Activated CD4-positive, alpha-beta T cell treated with anti-CD3 and anti-CD28 coated beads for 48 hours (primary cell): Measurements from ENCODE around the gene DNMT3A.
"Not testable (repeated sequence)": the region's sequence is repeated elsewhere in the genome, so short reads cannot be mapped to it uniquely, and the experiment has no call there.

Experiments used
- DNase-seq: peaks from one replicate; pipeline ENCODE4 v3.0.0-alpha.2; 2020

Gene DNMT3A

DNA sequence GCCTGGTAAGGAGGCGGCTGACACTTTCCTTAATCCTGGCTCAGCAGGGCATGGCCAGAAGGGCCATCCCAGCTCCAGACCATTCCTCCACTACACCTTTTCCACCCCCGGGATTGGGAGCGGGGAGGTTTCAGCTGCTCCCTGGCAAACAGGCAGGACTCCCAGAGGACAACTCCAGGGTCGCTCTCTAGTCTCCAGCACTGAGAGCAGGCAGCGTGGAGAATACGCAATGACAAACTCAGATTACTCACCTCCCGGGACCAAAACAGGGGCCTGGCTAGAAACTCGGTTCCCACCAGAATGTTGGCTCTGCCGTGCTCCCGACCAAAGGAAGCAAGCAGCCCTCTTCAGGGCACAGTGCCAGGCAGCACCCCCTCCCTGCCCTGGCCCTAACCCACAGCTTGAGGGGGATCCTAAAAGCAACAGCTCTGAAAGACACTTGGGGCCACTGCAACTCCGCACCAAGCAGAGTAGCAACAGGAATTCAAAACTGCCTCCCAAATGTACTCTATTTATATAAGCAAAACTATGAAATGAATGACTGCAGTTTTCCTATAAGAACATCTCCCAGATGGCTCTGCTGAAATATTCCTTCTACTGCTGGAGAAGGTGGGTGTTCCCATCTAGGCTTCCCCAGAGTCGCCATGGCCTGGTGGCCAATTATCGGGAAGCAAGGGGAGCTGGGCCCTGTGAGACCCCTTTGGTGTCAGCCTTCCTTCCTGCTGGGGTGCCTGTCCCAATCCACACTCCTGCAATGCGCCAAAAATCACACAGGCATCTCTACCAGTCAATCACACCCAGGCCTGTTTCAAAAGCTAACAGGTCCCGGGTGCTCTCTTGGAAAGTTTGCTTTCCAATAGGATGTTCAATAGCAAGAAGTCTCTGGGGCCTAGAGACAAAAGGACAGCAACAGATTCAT, 112.2 kb downstream of the DNMT3A start:
- no peak for DNase-seq

DNA sequence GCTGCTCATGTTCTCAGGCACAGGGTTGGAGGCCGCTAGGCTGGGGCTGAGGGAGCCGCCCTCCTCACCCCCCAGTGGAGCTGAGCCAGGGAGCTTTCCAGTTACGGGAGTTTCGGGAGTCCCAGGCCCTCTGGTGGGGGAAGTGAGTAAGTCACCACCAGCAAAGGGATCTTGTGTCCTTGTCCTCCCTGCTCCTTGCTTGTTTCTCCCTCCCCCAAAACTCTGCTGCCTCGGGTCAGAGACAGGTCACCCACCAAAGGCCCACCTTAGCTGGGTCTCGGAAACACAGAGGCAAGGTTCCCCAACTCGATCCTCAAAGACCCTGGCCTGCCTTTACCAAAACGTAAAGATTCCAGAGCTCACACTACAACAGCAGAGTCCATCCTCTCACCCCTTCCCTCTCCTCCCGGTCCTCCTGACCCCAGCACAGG, 112.9 kb downstream of the DNMT3A start:
- DNase-seq = peak; percentile 47

DNA sequence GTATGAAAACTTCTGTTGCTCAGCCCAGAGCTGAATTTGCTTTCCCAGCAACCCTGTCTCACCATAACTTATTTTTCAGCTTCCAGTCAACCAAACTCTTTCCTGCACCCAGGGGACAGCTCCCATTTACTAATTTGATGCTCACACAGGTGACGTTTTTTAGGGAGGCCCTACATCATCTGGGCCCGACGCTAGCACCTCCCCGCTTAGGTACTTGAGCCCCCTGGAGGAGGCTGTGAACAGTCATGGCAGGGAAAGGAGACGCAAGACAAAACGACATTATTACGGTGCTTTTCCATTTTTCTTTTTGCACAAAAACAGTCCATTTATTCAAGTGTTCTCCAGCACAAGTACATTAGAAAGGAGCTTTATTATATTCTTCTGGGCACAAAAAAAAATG, 114.1 kb downstream of the DNMT3A start:
- DNase-seq = no peak

DNA sequence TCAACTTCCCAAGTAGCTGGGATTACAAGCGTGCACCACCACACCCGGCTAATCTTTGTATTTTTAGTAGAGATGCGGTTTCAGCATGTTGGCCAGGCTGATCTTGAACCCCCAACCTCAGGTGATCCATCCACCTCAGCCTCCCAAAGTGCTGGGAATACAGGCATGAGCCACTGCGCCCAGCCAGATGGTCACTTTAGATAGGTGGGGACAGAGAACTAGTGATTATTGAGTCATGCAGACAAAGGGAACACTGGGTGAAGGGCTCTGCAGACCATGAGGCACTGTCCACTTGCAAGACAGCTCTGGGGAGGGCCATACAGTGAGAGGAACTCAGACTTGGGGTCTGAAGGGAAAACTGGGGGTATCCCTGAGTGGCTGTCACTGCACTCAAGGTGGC, 114.9 kb downstream of the DNMT3A start:
- DNase-seq = no peak

DNA sequence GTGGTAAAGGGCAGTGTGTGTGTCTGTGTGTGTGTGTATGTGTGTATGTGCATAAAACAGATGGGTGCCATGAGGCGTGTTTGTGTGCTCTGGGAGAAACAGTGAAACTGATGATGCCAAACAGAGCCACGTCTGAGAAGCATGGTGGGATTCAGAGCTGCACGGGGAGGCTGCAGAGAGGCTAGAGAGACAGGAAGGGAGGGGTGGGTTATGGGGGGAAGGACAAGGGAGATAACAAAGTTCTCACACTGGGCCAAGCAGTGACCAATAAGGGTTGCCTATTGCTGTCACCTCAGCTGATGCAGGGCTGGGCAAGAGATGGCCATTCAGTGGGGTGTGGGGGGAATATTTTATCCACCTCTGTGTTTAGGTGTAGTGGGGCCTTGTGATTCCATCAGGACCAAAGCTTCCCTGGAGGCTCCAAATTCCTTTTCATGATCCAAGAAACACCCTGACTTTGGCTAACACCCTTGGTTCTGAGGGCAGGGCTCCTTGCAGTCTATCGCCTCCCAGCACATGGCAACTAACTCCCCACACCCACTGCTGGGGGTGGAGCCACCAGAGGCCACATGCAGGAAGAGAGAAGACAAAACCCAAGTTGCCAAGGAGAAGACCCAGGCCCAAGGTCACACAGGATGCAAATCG, 119.1 kb downstream of the DNMT3A start:
- DNase-seq = no peak

DNA sequence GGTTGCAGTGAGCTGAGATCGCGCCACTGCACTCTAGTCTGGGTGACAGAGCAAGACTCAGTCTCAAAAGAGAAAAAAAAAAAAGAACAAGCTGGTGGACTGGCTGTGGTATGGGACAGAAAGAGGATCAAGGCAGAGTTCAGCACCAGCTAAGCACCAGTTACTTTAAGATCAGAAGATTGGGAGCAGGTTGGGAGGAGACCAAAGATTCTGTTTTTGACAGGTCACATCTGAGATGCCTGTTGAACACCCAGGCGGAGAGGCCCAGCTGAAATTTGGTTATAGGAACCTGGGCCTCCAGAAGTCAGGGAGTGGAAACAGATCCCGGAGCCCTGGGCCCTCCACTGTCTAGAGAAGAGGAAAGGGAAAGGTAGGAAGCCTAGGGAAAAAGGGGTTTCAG, 120.1 kb downstream of the DNMT3A start:
- no peak for DNase-seq

DNA sequence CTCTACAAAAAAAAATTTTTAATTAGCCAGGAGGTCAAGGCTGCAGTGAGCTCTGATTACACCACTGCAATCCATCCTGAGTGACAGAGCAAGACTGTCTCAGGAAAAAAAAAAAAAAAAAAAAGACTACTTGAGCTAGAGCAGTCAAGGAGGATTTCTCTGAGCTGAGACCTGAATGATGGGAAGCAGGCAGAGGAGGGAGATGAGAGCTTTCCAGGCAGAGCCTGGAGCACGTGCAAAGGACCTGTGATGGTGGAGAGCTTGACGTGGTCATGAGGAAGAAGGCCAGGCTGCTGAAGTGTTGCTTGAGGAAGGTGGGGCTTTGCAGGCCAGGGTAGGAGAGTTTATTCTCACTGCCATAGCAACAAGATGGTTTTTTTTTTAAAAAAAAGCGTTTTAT, 121.4 kb downstream of the DNMT3A start:
- DNase-seq = no peak

DNA sequence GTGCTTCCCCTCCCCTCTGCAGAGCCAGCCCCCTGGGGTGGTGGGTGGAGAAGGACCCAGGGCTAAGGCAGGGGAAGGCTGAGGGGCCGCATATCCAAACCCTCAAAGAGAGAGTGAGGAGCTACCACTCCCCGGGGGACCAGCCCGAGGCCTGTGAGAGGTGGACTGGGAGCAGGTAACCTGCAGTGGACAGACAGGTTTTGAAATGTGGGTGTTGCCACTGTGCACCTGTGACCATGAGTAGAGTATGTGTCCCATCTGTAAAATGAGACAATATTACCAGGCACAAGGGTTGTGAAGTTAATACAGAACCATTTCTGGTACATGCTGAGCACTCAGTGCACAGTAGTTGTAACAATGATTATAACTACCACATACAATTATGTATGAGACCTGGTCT, 122.1 kb downstream of the DNMT3A start:
- no peak for DNase-seq

DNA sequence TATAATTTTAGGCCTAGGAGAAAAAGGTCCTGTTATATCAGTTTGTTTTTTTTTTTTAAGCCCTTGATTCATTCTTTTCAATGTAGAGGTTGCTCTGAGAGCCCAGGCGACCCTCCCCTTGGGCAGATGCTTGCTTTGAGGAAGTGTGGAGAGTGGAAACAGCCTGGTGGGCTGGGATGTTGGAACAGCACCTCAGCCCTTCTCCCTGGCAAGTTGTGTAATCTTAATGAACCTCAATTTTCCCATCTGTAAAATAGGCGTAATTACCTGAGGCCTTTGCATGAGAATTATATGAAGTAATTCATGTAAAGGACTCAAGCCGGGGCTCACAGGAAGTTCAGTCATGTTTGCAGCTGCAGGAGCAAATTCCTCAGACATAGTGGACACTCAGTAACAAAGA, 123.6 kb downstream of the DNMT3A start:
- DNase-seq = no peak

DNA sequence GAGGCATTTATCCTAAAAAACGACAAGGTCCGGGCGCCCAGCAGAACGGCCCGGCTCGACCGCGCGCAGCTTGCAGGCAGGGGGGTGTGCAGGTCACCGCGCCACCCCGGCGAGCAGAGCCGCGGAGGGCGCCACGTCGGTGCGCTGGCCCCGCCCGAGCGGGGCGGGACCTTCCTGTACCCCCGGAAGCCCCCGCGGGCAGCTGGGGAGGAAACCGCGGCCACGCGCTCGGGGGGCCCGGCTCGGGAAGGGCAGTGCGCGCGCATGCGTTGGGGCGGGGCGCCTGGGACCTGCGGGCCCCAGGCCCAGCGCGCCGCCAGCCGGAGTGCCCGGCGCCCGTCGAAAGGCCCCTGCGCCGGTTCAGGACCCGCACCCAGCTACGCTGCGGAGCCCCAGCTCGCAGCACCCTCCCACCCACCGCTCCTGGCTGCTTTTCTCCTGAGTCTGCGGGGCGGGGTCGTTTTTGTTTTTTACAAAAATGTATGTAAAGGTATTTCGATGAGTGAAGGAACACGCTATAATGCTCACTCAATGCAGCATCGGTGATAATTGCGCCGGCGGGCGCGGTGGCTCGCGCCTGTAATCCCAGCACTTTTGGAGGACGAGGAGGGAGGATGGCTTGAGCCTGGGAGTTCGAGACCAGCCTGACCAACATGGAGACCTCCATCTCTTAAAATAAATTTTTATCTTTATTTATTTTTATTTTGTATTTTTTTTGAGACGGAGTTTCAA, 125.6 kb downstream of the DNMT3A start:
- DNase-seq = peak; percentile 82

DNA sequence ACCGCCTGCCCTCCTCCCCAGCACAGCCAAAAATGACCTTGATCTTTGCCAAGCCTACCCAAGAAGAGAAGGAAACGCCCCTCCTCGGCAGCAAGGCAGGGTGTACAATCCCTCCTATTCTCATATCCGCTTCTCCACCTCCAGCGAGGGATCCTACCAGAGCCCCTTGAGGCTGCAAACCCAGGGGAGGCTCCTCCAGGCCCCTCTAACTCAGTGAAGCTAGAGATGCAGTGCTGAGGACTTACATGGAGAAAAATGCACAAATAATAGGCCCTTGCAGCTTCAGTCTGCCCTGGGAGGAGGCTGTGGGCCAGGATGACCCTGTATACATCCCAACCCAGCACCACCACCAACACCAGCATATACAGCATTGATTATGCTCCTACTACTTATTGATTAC, 126.5 kb downstream of the DNMT3A start:
- no peak for DNase-seq

DNA sequence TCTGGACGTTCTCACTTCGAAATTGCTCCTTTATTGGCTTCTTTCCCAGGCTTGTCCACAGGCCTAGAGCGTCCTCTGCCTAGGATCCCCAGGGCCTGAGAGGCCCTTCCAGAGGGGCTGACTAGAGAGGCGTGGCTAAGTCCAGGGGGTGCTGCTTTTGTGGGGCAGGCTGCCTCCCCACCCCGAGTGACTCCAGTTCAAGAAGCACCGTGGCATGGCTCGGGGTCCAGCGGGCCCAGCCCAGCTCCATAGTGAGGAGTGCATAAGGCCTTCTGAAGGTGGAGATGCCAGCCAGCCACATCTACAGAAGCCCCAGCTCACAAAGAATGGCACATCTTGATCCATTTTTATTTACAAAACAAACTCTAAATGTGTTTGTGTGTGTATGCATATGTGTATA, 128.5 kb downstream of the DNMT3A start:
- DNase-seq = no peak

DNA sequence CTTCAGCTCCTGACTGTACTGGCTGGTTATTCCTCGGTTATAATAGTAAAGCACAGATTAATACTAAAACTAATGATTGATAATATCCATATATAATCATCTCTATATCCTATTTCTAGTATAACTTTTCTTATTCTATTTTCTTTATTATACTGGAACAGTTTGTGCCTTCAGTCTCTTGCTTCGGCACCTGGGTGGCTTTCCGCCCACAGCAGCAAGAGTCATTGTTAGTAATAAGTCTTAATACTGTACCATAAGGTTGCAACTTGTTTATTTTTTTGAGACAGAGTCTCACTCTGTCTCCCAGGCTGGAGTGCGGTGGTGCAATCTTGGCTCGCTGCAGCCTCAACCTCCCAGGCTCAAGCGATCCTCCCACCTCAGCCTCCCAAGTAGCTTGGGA, 130.8 kb downstream of the DNMT3A start:
- DNase-seq = not testable (repeated sequence)

DNA sequence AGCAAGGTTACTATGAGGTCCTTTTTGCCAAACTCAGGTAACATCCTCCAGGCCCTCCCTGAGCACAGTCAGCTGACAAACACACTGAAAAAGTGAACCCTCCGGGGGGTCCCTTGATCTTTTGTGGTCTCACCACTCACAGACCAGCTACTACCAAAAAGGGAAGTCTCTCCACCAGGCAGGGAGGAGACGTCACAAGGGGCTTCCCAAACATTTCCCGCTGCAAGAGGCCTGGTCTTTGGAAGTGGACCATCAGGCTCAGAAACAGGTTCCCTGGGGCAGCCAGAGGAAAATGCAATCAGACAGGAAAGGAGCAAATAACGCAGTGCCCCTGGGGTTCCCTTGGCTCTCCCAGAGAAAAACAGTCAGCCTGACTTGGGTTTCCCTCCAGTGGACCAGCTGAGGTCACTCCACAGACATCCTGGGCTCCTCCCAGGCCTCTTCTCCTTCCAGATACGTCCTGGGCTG, 134.6 kb downstream of the DNMT3A start:
- DNase-seq = no peak

DNA sequence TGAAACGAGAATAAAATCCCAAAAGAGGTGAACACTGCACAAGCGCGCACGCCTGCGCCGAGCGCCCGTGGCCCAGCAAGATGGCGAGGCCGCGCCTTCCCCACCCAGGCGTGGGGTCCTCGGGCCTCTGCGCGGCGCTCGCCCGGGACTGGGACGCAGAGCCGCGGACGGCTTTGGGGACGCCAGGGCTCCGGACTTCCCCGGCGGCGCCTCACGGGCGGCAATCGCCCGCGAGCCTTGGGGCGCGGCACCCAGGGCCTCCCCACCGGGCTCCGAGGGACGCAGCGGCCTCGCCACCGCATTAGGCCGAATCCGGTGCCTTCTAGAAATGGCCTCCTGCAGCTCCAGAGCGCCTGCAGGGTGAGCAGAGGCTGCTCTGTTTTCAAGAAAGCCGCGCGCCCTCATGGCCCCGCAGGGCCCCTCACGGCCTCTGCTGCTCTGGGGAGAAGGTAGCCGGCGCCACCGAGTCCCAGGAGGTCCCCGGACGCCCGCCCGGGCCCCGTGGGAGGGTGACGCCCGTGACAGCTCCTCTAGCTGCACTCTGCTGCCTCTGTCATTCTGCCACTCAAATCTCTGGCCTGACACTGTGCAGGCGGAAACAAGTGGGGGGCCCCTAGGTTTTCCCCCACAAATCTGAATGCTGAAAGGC, 137.4 kb downstream of the DNMT3A start:
- no peak for DNase-seq

DNA sequence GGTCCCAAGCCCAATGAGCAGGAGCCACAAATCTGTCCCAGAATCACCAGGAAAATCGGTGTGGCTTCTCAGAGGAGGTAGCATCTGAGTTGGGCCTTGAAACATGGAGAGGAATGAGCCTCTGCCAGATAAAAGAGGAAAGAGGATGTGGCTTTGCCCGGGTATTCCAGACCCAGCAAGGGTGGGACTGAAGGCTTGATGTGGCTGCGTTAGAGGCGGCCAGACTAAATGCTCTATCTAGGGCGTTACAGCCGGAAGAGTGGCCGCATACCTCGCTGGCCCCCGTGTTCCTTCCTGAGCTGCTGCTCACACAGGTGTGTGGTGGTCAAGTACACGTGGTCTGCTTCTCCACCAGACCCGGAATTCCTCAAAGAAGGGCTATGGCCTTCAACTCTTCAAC, 139.4 kb downstream of the DNMT3A start:
- DNase-seq = no peak

DNA sequence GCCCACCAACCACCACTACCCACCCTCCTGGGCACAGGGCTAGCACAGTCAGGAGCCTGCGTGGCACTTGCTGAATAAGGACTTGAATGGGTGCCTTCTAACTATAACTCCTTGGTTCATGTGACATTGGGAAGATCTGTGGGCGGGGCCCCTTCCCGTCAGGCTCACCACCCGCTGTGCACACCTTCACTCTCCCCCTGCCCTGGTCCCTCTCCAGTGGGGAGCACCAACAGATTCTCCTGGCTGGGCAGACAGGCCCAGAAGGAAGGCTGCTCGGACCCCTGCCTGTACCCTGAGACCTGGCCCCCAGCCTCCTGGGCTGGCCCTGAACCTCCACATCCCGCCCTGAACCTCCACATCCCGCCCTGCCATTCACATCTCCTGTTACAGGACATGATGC, 139.9 kb downstream of the DNMT3A start:
- no peak for DNase-seq

DNA sequence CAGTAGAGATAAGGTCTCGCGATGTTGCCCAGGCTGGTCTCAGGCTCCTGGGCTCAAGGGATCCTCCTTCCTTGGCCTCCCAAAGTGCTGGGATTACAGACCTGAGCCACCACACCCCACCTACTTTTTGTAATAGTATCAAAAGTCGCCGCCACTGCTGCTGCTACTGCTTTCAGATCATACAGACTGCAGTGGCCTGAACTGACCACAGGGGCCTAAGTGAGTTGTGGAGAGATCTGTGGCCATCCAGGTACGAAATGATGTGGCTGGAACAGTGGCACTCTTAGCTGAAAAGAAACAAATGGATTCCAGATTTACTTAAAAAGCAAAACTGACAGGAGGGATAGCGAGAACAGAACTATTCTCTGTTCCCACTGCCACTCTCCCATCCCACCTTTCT, 140.5 kb downstream of the DNMT3A start:
- no peak for DNase-seq

DNA sequence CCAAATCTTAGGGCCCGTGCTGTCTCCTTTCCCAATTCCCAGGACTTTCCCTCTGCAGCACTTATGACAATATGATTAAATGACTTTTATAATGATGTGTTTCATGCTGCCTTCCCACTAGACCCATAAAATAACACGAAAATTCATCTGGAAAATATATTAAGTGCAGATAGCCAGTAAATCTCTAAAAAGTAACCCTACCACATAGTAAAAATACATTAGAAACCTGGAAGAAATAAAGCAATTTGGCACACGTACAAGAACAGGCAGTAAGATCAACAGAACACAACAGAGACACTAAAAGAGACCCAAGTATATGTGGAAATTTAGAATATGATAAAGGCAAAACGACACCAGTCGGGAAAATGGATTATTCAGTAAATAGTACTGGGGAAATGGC, 143.1 kb downstream of the DNMT3A start:
- no peak for DNase-seq

DNA sequence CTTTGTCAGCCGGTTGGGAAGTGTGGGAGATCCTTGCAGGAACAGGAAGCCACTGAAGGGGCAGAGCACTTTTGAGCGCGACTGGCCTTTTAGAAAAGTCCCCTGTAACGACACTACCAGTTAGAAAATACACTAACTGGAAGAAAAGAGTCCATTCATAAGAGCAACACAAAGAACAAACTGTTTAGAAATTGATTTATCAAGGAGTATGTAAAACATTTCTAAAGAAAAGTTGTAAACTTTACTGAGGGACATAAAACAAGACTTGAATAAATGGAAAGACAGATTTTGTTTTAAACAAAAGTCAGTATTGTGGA, 143.6 kb downstream of the DNMT3A start:
- DNase-seq = no peak

DNA sequence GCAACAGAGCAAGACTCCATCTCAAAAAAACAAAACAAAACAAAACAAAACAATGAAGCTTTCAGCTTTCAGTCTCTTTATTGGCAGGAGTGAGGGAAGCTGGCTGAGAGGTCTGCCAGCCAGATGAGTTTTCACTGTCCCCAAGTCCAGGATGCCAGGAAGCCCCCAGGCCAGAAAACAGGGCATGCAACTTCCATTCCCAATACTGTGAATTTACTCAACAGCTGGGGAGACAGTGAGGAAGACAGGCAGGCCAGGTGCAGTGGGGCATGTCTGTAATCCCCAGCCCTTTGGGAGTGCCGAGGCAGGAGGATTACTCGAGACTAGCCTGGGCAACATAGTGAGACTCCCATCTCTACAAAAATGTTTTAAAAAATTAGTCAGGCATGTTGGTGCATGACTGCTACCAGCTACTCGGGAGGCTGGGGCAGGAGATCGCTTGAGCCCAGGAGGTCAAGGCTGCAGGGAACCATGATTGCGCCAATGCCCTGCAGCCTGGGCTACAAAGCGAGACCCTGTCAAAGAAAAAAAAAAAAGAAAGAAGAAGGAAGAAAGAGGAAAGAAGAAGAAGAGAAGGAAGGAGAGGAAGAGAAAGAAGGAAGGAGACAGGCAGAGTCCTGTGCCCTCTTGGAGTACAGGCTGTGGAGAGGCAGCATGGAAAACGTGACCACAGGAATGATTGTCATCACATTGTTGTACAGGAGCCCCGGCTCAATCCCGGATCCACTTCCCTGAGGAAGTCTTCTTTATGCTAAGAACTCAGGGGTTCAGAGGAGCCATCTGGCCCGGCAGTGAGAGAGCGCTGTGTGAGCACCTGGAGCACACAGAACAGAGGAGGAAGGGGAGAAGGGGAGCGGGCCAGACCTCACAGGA, 144.2 kb downstream of the DNMT3A start:
- no peak for DNase-seq

DNA sequence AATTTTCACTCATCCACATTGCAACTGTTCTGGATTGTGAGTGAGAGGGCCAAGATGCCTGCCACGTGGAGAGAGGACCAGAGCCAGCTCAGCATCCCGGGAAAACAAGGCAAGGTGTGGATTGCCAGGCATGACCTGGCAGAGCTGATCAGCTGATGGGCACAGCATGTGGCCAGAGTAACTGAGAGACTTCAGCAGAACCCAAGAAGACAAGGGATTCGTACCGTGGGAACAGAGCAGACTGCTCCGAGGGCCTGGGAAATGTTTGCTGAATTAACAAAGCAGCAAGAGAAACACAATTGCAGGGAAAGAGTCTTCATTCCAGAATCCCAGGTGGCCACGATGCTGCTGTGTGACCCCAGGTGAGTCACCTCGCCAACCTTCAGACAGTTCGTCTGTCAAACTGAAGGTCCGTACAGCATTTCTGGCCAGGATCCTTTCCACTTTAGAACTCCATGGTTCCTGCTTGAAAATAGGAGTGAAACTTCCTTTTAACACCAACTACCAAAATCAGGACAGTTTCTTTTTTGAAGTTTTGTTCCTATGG, 147.1 kb downstream of the DNMT3A start:
- DNase-seq = no peak
